HUDEP-2 (cell line): ENCODE data around the gene CDC73.

ENCODE experiments used
- DNase-seq, 76 experiments: peaks; one replicate each; lab custom pipeline; 2025; ENCODE audit not compliant: unreplicated experiment in 76 of 76; lab: John Stamatoyannopoulos, UW

Gene CDC73

DNA sequence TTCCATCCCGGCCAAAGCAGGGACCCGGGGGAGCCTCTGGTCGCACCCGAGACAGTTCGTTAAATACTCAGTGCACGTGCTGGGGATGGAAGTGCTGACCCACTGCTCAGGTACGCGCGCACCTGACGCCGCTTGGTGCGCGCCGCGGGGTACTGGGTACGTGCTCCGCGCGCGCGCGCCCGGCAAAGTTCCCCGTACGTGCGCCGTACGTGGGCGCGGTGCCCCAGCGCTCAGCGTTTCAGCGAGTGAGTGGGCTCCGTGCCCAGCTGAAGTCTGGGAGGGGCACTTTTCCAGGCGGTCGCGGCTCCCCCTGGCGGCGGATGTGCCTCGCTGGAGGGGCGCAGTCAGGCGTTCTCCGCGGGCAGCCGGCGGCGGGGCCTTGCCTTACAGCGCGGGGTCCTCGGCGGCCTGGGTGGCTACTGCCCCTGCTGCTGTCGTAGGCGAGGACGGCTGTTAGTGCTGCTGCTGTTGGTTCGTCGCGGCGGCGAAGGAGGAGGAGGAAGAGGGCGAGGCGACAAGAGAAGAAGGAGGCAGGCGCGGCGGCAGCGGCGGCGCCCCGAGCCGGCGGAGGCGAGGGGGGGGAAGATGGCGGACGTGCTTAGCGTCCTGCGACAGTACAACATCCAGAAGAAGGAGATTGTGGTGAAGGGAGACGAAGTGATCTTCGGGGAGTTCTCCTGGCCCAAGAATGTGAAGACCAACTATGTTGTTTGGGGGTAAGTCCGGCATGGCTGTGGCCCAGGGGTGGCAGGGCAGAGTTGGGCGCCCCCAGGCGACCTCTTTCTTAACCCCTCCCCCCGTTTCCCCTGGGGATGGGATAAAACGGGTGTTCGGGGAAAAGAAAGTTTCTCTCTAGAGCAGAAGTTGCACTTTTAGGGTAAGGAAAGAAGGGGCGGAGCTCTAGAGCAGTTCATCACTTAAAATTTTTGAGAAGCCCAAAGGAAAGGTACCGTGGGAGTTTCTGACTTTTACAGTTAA is at the start of gene CDC73:
Gene CDC73 (plus strand): TSS at position 416 of the 978 bp plus-strand sequence. CDS start 170 bp downstream, at position 586.
- peak; percentile 54 to 99 (median 97) for DNase-seq

DNA sequence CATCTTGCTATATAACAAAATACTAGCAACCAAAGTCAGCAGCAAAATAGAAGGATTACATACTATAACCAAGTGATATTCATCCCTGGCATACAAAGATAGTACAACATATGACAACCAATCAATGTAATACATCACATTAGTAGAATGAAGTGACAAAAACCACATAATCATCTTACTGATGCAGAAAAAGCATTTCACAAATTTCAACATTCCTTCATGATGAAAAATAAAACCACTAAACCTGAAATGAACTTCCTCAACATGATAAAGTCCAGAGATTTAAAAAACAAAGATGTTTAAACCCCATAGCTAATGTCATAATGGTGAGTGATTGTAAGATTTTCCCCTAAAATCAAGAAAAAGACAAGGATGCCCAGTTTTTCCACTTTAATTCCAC is 43.8 kb upstream of the CDC73 start:
- DNase-seq, result no peak

DNA sequence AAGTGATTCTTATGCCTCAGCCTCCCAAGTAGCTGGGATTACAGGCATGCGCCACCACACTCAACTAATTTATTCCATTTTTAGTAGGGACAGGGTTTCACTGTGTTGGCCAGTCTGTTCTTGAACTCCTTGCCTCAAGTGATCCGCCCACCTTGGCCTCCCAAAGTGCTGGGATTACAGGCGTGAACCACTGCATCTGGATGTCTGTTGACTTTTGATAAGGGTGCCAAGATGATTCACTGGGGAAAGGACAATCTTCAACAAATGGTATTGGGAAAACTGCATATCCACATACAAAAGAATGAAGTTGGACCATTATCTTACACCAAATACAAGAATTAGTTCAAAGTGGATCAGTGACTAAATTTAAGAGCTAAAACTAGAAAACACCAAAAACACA is 42.6 kb upstream of the CDC73 start:
- DNase-seq, result peak in 21 of 76 experiments; percentile 11 to 67 (median 28)

DNA sequence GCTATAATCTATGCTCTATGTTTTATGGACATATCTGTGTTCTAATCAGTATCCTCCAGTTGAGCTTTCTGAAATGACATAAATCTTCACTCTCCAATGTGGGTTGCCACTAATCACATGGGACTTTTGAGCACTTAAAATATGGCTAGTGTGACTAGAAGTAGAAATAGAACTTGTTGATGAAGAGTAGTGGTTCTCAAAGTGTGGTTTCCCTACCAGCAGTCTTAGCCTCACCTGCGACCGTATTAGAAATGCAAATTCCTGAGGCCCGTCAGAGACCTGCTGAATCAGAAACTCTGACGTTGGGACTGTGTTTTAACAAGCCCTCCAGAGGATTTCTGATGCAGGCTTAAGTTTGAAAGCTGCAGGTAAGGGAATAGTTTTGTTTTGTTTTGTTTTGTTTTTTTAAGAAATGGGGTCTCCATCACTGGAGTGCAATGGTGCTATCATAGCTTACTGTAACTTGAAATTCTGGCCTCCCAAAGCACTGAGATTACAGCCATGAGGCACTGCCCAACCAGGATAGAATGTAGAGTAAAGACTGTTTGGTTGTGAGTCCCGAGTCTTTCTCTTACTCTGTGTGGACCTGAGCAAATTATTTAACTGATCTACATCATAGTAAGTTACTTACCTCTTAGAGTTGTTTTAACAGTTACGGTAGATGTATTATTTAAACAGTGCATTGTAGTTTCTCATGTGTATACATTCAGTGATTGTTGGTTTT is 38.3 kb upstream of the CDC73 start:
- DNase-seq, result no peak

DNA sequence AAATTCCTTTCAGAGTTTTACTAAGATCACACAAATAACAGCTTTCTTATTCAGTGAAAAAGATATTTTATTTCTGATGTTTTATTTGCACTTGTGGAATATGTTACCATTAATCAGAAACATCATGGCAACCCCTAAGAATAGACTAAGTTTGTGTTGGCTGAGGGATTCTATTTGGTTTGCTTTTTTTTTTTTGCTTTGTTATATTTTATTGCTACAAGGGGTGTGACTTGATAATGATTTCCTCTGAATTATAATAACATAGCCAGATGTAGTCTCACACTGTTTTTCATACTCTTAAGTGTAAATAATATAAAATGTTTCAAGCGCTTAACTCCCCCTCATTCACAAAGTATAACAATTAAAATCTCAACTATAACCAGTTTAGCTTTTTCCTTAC is 36.6 kb upstream of the CDC73 start:
- no peak for DNase-seq

DNA sequence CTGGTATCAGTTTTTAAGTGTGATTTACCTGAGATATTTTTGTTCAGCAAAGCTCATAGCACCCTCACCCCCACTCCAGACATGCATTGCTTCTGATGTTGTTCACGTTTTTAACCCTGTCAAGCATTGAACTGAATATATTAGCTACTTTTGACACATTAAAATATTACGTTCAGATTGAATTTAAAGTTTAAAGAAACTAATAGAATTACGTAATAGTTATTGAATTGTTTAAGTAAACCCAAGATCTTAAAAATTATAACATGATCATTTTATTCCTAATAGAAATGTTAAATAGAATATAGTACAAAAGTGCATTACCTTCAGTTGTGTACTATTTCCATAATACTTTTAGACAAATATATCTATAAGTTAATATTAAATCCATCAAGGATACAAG is 35.5 kb upstream of the CDC73 start:
- no peak for DNase-seq

DNA sequence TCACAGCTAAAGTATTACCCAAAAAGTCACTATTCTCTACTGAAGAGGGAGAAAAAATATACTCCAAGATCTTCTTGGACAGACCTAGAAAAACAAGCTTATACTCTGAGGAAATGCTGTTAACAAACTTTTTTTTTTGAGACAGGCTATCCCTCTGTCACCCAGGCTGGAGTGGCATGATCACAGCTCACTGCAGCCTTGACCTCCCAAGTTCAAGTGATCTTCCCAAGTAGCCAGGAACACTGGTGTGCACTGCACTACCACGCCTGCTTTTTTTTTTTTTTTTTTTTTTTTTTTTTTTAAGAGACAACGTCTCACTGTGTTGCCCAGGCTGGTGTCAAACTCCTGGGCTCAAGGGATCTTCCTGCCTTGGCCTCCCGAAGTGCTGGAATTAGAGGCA is 33.9 kb upstream of the CDC73 start:
- DNase-seq, result no peak

DNA sequence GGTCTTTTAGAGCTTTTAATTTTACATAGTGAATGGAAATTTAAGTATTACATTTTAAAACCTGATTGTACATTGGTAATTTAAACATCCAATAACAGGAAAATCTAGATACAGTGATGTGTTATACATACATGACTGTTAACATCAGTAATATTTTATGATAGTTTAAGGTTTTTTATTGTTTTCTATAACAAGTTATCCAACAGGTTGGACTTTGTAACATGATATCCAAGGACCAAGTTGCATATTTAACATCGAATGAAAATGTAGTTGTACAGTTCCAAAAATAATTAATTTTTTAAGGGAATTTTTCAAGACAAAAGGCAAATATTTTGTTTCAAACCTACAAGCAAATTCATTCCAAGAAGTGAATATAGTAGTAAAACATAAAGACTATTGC is 31.0 kb upstream of the CDC73 start:
- no peak for DNase-seq

DNA sequence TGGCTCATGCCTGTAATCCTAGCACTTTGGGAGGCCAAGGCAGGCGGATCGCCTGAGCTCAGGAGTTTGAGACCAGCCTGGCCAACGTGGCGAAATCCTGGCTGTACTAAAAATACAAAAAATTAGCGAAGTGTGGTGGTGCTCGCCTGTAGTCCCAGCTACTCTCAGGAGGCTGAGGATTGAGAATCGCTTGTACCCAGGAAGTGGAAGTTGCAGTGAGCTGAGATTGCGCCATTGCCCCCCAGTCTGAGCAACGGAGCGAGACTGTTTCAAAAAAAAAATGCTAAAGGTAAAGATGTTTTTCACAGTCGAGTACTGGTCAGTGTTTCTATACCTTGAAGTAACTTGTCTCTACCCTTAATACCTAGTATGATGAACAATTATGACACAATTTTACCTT is 27.7 kb upstream of the CDC73 start:
- no peak for DNase-seq

DNA sequence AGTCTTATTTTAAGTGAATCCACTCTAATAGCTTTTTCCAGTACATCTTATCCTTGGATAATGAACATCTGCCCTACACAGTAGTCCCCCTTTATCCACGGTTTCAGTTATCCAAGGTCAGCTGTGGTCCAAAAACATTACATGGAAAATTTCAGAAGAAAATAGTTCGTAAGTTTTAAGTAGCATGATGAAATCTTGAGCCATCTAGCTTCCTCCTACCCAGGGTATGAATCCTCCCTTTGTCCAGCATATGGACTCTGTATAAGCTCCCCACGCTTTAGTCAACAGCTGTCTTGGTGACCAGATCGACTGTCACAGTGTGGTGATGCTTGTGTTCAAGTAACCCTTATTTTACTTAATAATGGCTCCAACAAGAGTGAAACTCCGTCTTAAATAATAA is 19.2 kb upstream of the CDC73 start:
- no peak for DNase-seq

DNA sequence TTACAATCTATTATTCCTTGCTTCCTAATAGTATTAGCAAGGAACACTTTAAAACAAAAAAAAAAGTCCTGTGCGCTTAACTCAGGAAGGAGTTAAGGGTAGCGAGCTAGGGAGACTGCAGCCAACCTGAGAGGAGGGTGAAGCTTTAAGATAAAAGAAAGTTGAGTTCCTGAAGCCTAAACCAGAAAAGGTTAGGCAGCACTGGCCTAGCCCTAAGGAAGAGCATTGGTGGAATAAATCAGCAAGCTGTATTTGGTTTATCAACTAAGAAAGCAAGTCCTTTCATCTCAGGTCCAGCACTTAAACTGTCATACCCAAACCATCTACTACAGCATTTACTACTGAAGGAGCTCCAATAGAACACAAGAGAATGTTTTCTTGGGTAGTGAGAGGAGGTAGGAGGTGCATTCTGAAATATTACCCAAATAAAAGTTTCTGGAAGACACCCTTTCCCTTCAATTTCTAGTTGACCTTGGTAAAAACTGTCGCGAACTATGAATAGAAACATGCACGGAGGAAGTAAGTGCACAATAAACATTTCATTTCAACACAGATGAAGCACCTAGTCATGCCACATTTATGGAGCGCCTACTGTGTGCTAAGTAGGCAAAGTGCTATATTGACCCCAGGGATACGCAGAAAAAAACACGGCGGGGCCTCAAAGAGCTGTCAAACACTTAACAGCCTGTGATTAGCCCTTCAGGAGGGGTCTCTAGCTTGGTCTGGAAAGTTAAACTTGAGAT is 17.9 kb upstream of the CDC73 start:
- peak in 2 of 76 experiments; percentile 19 to 39 for DNase-seq

DNA sequence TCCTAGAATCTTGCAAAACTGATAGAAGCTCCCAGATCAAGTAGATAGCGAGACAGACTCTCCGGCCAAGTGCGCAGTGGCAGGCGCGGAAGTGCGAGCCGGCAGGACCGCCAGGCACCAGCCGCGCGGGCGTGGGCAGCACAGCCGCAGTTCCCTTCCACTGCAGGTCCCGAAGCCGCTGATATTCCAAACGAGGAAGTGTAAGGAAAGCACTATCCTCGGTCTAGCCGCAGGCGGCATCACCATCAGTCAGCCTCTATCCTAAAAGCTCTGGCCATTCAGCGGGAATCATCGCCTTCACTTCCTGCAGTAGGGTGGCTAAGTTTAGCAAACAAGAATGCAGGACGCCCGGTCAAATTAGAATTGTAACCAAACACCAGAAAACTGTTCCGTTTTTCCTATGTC is 17.3 kb upstream of the CDC73 start:
- peak in 22 of 76 experiments; percentile 3 to 58 (median 28) for DNase-seq

DNA sequence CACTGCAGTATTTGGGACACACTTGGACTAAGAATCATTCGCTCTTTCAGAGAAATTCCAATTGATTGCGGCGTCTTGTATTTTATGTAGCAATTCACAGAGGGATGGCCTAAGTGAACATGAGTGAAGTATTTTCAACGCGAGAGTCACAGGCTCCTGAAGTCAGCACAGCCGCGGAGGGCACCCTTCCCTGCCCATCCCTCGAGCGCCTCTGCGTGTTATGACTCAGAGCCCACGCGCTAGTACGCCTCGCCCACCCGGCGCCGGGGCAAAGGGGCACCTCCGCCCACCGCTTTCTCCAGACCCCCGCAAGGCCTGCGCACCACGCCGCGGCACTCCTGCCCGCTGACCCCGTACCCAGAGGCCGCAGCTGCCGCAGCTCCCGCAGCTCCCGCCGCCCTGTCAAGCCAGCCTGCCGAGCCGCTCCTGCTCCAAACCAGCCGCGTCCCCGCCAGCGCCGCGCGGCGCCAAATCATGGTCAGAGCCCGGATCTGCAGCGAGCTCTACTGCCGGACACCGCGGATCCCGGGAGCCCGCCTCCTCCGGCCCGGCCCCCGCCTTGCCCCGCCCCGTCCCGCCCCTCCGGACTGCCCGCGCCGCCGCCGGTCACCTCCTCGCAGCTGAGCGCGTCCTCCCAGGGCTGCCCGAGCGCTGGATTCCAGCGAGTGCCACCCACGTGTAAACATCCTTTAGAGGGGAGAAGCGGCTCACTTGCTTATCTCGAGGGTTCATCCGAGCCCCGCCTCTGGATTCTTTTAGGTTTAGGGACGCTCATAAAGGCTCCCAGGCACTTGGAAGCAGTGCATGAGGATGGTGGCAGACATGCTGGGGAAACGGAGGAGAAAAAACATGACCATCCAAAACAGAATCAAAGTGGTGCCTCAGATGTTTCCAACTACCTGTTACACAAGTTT is 16.7 kb upstream of the CDC73 start, which contains the start of gene GLRX2:
Gene GLRX2 (minus strand): TSS at position 508 of the 914 bp plus-strand sequence. CDS start 32 bp downstream, at position 476.
- peak in 74 of 76 experiments; percentile 31 to 89 (median 77) for DNase-seq

DNA sequence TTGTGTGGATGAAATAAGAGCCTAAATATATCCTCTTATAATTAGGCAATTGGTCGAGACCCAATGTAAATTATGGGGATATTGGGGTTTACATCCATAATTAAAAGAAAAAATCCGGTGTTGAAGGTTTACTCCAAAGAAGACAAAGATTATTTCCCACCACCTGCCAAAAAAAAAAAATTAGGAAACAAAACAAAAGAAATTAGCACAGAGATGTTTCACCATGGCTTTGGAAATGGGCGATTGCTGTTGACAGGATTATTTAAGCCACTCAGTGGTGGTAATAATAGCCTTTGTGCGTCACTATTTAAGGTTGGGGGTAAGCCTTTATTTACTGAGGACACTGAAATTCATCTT is 16.0 kb upstream of the CDC73 start:
- no peak for DNase-seq

DNA sequence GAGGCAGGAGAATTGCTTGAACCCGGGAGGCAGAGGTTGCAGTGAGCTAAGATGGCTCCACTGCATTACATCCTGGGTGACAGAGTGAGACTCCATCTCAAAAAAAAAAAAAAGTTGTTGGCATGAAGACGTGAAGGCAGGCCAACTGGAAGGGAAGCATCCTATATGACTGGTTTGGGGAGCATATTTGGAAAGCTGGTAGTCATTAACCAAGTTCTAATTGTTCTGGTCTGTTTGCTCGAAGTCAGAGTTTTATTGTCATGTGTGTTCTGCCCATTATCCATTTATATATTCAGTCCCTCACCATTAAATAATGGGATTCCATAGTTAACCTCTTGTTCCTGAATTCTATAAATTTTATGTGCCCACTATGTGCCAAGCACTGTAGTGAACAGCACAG is 13.4 kb upstream of the CDC73 start:
- no peak for DNase-seq

DNA sequence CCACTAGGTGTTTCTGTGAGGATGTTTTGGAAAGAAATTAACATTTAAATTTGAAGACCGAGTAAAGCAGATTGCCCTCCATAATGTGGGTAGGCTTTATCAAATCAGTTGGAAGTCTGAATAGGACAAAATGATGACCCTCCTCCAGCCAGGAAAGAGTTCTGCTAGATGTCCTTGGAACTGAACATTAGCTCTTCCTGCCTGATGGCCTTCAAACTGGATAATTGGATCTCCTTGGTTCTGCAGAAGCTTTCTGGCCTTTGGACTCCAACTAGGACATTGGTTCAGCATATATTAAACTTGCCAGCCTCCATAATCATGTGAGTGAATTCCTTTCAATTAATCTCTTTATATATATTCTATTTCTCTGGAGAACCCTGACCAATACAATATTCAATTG is 12.2 kb upstream of the CDC73 start:
- no peak for DNase-seq

DNA sequence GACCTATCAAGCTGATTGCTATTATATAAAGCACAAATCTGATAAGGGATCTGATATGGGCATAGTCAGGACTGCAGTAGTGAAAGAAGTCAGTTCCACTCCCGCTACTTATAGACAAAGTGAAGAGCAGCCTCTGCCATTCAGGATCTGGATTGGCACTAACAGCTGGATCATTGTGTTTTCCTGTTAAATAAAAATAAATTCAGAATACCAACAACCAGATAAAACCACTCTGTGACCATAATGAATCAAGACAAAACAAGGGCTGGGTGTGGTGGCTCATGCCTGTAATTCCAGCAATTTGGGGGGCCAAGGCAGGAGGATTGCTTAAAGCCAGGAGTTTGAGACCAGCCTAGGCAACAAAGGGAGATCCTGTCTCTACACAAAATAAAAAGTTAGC is 11.6 kb upstream of the CDC73 start:
- DNase-seq, result no peak

DNA sequence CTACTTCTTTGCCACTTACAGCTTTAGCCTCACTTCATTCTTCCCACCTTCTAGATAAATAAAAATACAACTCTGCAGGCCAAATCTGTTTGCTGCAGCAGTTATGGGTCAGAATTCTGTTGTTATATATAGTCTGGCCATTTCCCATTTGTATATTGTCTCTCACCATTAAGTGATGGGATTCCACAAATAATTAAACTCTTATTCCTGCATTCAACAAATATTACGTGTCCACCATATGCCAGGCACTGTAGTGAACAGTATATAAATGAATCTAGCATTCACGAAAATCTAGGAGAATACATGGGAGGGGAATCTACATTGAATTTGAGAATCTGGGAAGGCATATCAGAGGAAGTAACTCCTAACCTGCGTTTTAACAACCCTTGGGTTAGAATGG is 11.0 kb upstream of the CDC73 start:
- DNase-seq, result no peak

DNA sequence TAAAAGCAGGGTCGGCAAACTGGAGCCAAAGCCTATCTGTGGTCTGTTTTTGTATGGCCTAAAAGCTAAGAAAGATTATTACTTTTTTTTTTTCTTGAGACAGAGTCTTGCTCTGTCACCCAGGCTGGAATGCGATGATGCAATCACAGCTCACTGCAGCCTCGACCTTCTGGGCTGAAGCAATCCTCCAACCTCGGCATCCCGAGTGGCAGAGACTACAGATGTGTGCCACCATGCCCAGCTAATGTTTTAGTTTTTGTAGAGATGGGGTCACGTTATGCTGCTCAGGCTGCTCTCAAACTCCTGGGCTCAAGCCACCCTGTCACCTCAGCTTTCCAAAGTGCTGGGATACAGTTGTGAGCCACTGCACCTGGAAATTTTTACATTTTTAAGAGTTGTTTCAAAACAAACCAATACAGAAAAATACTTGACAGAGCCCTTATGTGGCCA is 10.2 kb upstream of the CDC73 start:
- no peak for DNase-seq
